ENCODE results near the gene C1orf35. TPM values are rescaled to one million over a fixed set of nuclear protein-coding genes. Genes with fewer than 3 reads are reported as not detected.

C1orf35 gene
- total RNA-seq, 1 donor from 2014 or later, result 11.8 TPM

GRCh38 chr1:228110556-228110955 is 7.4 kb upstream of the C1orf35 start:
- H3K27ac ChIP-seq, result no peak overlapping the region
- peaks cover 14% of the 10 kb centered on the region for H3K4me1 Mint-ChIP-seq
- H3F3A ChIP-seq (ENCODE audit: low read depth), result no peaks in the 10 kb centered on the region
- peaks cover 14% of the 10 kb centered on the region for H3K79me2 ChIP-seq (ENCODE audit: low read depth)
- H3K9me3 Mint-ChIP-seq, result no peaks in the 10 kb centered on the region
- no peak for DNase-seq (ENCODE audit: low spot score)
- no peak overlapping the region for H3K4me3 ChIP-seq
- no peaks in the 10 kb centered on the region for H4K20me1 ChIP-seq (ENCODE audit: low read depth)
- H3K27me3 Mint-ChIP-seq (ENCODE audit: insufficient read depth, low read depth), result peaks cover 12% of the 10 kb centered on the region
- no peak overlapping the region for H3K4me2 ChIP-seq
- H2AFZ ChIP-seq (replicated peaks), result no peak overlapping the region
- no peak overlapping the region for H3K9ac ChIP-seq
- peaks cover 8% of the 10 kb centered on the region for H3K27me3 ChIP-seq
- peaks cover 3% of the 10 kb centered on the region for H3K4me1 ChIP-seq
- H3K4me3 Mint-ChIP-seq, result peak overlapping the region; percentile 96
- no peaks in the 10 kb centered on the region for H3K36me3 Mint-ChIP-seq
- H3K9me3 ChIP-seq (ENCODE audit: low read depth), result no peaks in the 10 kb centered on the region
- TF ChIP-seq CTCF (IDR thresholded peaks at IDR 0.05) (no peak), EZH2phosphoT487 (IDR thresholded peaks at IDR 0.05) (no peak), EZH2 (IDR thresholded peaks at IDR 0.05) (no peak)
- H3K27ac Mint-ChIP-seq, result no peak overlapping the region
- H3K36me3 ChIP-seq, result no peaks in the 10 kb centered on the region

GRCh38 chr1:228109962-228110488 is 6.9 kb upstream of the C1orf35 start:
- Histone ChIP-seq H3K4me2 (peak overlapping the region; percentile 86), H2AFZ (replicated peaks) (peak overlapping the region; percentile 91), H3K4me1 (peaks cover 3% of the 10 kb centered on the region), H3K79me2 (ENCODE audit: low read depth) (peaks cover 14% of the 10 kb centered on the region), H3K27ac (no peak overlapping the region), H3K4me3 (peak overlapping the region; percentile 99), H3K9me3 (ENCODE audit: low read depth) (no peaks in the 10 kb centered on the region), H3K36me3 (no peaks in the 10 kb centered on the region), H3K27me3 (peaks cover 8% of the 10 kb centered on the region), H4K20me1 (ENCODE audit: low read depth) (no peaks in the 10 kb centered on the region), H3K9ac (no peak overlapping the region), H3F3A (ENCODE audit: low read depth) (no peaks in the 10 kb centered on the region)
- no peak for TF ChIP-seq CTCF (IDR thresholded peaks at IDR 0.05)
- TF ChIP-seq EZH2phosphoT487 (IDR thresholded peaks at IDR 0.05), result no peak
- TF ChIP-seq EZH2 (IDR thresholded peaks at IDR 0.05), result no peak
- Mint-ChIP-seq H3K9me3 (no peaks in the 10 kb centered on the region), H3K27me3 (ENCODE audit: insufficient read depth, low read depth) (peaks cover 12% of the 10 kb centered on the region), H3K4me3 (peak overlapping the region; percentile 96), H3K27ac (peak overlapping the region; percentile 93), H3K4me1 (peaks cover 14% of the 10 kb centered on the region), H3K36me3 (no peaks in the 10 kb centered on the region)
- DNase-seq (ENCODE audit: low spot score), result peak; percentile 33

- Histone ChIP-seq H3K9ac (peak within 1 kb of the TSS; percentile 96), H3F3A (ENCODE audit: low read depth) (peaks cover 4% of the 10 kb centered on the region), H2AFZ (replicated peaks) (peak within 1 kb of the TSS; percentile 98), H3K27ac (no peak within 1 kb of the TSS), H3K4me1 (peaks cover 3% of the 10 kb centered on the region), H3K36me3 (no peaks in the 10 kb centered on the region), H3K79me2 (ENCODE audit: low read depth) (peaks cover 14% of the 10 kb centered on the region), H3K9me3 (ENCODE audit: low read depth) (no peaks in the 10 kb centered on the region), H3K27me3 (peaks cover 8% of the 10 kb centered on the region), H3K4me3 (peak within 1 kb of the TSS; percentile 99), H4K20me1 (ENCODE audit: low read depth) (no peaks in the 10 kb centered on the region), H3K4me2 (peak within 1 kb of the TSS; percentile 86)
- H3K4me3 Mint-ChIP-seq, result peak within 1 kb of the TSS; percentile 96
- TF ChIP-seq EZH2phosphoT487 (IDR thresholded peaks at IDR 0.05) (no peak), CTCF (IDR thresholded peaks at IDR 0.05) (peak; percentile 36)
- DNase-seq (ENCODE audit: low spot score), result peak; percentile 98
- H3K9me3 Mint-ChIP-seq, result no peaks in the 10 kb centered on the region
- H3K4me1 Mint-ChIP-seq, result peaks cover 17% of the 10 kb centered on the region
- H3K36me3 Mint-ChIP-seq, result no peaks in the 10 kb centered on the region
- peak within 1 kb of the TSS; percentile 93 for H3K27ac Mint-ChIP-seq
- peaks cover 17% of the 10 kb centered on the region for H3K27me3 Mint-ChIP-seq (ENCODE audit: insufficient read depth, low read depth)
Measured at GRCh38 chr1:228109073-228109961, 6.2 kb upstream of the C1orf35 start, which contains the start of gene MRPL55. MRPL55 (minus strand) TSS chr1:228109299; CDS start chr1:228108260, 1,039 bp downstream.

Measured in neural progenitor cell (in vitro differentiated cells).